Muscle of back (tissue), 11 donors: Measurements from ENCODE around the gene RAB9A. TPM values are rescaled to one million over a fixed set of nuclear protein-coding genes. Genes with fewer than 3 reads are reported as not detected.
"Not testable (repeated sequence)": the region's sequence is repeated elsewhere in the genome, so short reads cannot be mapped to it uniquely, and the experiment has no call there.

Experiments
- DNase-seq, 3 donors: peaks; one replicate each; pipeline versions ENCODE4 v3.0.0 to v3.0.0-alpha.2; 2013
- polyA plus RNA-seq, 10 donors: library from polyadenylated mRNA; unstranded; fragments of 120-200 nt; gene quantifications; one replicate each; pipeline ENCODE4 v1.2.1, GENCODE V29; 2013; ENCODE audit not compliant: insufficient read length in 10 of 10

Gene RAB9A
- polyA plus RNA-seq, 10 donors: 14.1 to 24.5 (median 20.3) TPM

- DNase-seq: no peak
Observed at GRCh38 chrX:13698432-13698831, 9.5 kb downstream of the RAB9A start.

- DNase-seq: no peak
Observed at GRCh38 chrX:13699183-13699826, 10.4 kb downstream of the RAB9A start.

GRCh38 chrX:13700380-13700779 lies 11.5 kb downstream of the RAB9A start:
- no peak for DNase-seq

GRCh38 chrX:13702111-13702789 lies 13.3 kb downstream of the RAB9A start:
- DNase-seq: no peak

GRCh38 chrX:13703135-13703534 lies 14.2 kb downstream of the RAB9A start:
- DNase-seq: no peak

- no peak for DNase-seq
Observed at GRCh38 chrX:13703589-13703988, 14.7 kb downstream of the RAB9A start.

- DNase-seq: no peak
Observed at GRCh38 chrX:13711141-13711540, 22.2 kb downstream of the RAB9A start.

- no peak for DNase-seq
Observed at GRCh38 chrX:13716455-13716854, 27.5 kb downstream of the RAB9A start.

- DNase-seq: no peak
Observed at GRCh38 chrX:13716905-13717304, 28.0 kb downstream of the RAB9A start.

GRCh38 chrX:13717700-13718472 lies 29.0 kb downstream of the RAB9A start:
- DNase-seq: peak in 2 of 3 donors; percentile 74 to 85

- DNase-seq: no peak
Observed at GRCh38 chrX:13719192-13719856, 30.4 kb downstream of the RAB9A start.

GRCh38 chrX:13721371-13721770 lies 32.4 kb downstream of the RAB9A start:
- DNase-seq: no peak

- DNase-seq: peak in 2 of 3 donors; percentile 59 to 79
Observed at GRCh38 chrX:13721819-13722519, 33.0 kb downstream of the RAB9A start.

- DNase-seq: not testable (repeated sequence)
Observed at GRCh38 chrX:13724878-13725277, 36.0 kb downstream of the RAB9A start.

- not testable (repeated sequence) for DNase-seq
Observed at GRCh38 chrX:13726583-13726982, 37.7 kb downstream of the RAB9A start.

- not testable (repeated sequence) for DNase-seq
Observed at GRCh38 chrX:13730523-13730922, 41.6 kb downstream of the RAB9A start.

- peak in 2 of 3 donors; percentile 59 to 65 for DNase-seq
Observed at GRCh38 chrX:13732246-13733067, 43.5 kb downstream of the RAB9A start.

- peak in 1 of 3 donors; percentile 19 for DNase-seq
Observed at GRCh38 chrX:13733506-13733905, 44.6 kb downstream of the RAB9A start.

- peak; percentile 89 to 96 (median 95) for DNase-seq
Observed at GRCh38 chrX:13734278-13735172, 45.6 kb downstream of the RAB9A start, which contains the start of the genes OFD1 and TRAPPC2. TSS of gene OFD1 (plus strand) at chrX:13734748. CDS start at chrX:13735072, 324 bp downstream. TSS of gene TRAPPC2 (minus strand) at chrX:13734620. CDS start at chrX:13719963, 14,657 bp downstream.
